NCI-H1436 (cell line): ENCODE results near the gene RSPH6A.

ENCODE experiments used
- DNase-seq: peaks from one replicate; lab custom pipeline; 2025; lab: John Stamatoyannopoulos, UW

Gene RSPH6A

DNA sequence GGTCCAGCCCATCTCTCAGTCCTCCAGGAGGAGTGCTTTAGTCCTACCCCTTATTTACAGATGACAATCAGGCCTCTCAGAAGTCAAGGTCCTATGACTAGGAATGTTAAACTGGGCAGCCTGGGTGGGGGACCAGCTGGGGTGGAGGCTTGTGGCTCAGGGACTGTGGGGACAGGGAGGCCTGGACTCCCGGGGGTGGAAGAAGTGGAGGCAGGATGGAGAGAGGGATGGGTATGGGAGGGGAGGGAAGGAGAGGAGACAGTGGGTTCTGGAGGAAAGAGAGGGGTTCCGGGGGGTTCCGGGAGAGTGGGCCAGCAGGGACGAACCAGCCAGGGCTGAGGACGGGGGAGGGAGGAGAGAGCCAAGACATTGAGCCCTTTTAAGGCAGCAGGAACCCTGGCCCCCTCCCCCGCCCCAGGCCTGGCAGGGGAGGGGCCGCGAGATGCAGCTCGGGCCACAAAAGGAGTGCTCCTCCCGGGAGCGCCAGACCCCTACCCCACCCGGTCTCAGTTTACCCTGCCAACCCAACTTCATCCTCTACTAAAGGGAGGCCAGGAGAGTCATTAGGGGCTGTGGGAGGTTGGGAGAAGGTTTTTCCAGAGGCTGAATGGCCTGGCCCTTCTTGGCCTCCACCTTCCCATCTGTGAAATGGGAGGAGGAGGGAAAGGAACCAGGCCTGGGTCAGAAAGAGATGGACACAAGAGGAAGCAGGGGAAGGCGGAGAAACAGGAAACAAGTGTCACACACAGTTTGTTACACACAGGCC, 34.5 kb downstream of the RSPH6A start:
- DNase-seq, result no peak

DNA sequence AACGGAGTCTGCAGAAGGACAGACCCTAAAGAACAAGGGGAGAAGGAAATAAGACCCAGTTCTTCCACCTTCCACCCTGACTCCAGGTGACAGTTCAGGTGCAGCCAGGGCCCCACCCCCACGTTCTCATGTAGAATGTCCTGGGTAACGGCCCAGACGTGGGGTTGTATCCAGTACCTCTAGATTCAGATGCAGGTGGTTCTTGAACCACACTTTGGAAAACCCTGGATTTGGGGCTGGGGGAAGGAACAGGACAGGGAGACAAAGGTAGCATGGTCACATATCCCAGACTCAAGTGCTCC, 35.0 kb downstream of the RSPH6A start:
- no peak for DNase-seq

DNA sequence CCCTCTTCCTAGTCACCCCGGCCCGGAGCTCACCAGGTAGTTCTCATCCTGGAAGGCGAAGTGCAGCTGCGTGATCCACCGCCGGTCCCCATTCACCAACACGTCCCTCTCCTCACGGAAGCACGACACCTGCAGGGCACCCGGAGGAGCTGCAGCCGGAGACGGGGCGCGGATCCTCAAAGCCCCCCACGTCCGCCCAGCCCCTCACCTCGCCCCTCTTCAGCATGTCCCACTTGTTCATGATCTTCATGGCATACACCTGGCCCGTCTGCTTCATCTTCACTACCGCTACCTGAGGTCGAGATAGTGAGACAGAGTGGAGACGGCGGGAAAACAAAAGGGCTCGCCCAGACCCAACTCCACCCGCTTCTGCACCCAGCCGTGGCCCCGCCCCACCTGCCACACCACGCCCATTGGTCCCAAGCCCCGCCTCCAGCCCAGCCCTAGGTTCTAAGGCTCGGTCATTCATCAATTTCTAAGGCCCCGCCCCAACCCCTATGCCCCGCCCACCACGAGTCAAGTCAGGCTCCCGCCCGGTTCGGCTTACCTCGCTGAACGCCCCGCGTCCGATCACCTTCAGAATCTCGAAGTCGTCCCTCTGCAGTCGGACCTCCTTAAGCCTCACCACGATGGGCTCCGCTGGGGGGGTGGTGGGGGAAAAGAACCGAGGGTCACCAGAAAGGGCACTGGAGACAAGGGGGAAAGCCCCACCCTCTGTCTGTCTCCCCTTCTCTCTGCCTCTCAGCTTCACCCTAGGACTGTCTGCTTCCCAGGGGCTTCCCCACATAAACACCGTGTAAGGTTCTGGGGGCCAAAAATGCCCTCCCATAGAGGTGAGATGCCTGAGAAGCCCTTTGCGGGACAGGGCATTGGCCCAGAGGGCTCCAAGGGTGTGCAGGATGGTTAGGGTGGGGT, 35.6 kb downstream of the RSPH6A start:
- DNase-seq, result peak; percentile 91

DNA sequence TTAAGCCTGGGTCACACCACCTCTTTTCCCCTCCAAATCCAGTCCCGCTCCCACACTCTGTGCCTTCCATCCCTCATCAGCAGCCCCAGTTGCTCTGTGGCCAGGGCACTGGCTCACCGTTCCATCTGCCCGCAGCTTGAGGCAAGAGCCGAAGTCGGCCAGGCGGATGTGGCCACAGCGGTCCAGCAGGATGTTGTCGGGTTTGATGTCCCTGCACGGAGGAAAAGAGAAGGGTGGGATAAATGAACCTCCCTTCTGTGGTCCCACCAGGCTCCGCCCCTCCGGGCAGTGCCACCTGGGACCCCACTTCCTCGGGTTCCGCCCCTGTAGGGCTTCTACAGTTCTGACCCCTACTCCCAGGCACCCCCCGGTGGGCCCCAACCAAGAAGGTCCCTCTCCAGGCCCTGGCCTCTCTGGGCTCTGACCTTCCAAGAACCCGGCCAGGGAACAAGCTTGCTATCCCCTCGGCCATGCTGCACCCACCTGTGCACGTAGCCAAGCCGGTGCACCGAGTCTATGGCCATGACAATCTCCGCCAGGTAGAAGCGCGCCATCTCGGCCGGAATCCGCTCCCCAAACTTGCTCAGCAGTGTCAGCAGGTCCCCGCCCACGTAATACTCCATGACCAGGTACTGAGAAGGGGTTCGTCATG, 37.0 kb downstream of the RSPH6A start:
- DNase-seq, result no peak

DNA sequence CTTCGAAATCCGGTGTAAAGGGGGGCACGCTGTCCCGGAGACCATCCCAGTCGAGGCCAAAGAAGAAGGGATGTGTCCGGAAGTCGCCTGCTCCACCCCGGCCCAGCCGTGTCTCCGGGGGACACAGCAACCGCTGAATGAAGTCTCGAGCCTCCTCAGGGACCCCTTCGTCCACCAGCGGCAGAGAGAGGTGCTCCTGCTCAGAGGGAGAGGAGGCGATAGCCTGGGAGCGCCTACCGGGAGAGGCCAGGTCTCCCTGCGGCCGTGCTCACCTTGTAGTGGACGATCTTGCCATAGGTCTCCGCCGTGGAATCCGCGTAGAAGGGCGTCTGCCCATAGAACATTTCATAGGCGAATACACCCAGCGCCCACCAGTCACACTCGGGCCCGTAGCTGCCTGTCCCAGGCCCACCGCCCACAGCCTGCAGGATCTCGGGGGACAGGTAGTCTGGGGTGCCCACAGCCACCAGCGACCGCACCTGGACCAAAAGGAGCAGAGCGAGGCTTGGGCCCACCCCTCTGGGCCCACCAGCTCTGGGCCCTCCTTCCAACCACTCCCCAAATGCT, 37.6 kb downstream of the RSPH6A start:
- no peak for DNase-seq

DNA sequence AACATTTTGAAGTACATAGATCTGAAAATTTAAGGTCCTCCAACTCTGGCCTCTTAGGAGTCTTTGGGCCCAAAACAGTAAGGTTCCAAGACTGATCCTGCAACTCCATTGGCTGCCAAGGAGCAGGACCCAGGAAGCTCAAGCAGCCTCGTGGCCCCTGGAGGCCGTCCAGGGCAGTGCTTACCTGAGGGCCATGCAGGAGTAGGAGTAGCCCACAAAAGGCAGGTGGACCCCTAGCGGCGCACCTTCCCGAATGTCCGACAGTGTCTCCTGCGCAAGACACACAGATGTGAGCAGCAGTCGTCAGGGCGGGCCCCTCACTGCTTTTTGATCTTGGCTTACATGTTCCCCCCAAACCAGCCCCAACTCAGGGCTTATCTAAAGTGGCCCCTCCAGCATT, 40.3 kb downstream of the RSPH6A start:
- DNase-seq, result no peak

DNA sequence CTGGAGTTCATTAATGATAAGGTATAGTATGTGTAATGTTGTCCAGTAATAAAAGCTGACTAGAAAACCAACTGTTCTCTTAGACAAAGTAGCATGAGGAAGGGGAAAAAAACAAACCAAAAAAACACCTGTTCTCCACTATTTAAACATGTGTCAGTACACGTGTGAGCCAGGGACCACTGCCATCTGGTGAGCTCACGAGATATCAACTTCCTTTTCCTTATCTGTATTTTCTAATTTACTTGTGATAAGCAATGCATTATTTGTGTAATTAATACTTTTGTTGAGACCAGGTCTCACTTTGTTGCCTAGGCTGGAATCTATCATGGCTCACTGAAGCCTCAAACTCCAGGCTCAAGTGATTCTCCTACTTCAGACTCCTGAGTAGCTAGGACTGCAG, 41.7 kb downstream of the RSPH6A start:
- no peak for DNase-seq

DNA sequence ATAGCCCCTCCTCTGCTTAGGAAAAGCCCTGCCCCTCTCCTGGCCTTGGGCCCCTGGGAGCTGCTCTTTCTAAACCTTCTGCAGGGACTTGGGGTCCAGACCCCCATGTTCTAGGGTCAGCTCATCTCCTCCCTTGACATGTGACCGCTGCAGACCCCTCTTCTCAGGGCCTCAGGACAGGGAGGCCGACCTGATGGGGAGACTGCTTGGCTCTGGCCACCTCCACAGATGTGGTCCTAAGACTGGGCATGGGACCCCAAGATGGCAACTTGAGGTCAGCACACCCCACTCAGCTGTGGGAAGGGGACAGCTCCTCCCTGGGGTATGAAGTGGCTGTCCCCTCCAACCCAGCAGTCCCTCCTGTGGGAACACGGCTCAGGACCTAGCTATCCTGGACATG, 42.2 kb downstream of the RSPH6A start:
- DNase-seq, result no peak

DNA sequence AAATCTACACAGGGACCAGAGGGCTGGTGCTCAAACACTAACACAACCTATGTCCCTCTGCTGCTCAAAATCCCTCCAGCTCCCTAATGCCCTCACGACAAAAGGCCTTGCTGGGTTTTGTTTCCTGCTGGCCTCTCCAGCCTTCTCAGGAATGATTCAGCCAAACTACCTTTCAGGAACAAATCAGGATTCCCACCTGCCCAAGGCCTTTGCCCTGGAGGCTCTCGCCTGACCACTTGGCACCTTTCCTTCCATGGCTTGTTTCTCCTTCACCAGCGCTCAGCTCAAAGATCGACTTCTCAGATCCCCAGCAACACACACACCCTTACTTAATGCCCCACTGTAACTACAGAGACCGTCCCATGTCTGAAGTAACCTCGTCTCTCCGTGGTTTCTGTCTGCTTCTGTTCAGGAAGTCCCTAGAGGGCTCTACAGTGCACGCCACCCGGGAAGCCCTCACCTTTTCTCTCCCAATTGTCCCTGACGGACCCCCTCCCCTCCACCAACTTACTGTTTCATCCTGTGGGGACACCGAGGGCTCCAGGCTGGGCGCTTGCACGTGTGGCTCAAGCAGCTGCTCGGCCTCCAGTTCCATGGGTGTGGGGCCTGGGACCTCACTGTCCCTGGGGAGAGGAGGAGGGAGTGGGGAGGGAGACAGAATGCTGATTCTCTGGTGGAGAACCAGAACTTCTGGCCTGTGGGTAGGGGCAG, 42.8 kb downstream of the RSPH6A start:
- DNase-seq, result no peak

DNA sequence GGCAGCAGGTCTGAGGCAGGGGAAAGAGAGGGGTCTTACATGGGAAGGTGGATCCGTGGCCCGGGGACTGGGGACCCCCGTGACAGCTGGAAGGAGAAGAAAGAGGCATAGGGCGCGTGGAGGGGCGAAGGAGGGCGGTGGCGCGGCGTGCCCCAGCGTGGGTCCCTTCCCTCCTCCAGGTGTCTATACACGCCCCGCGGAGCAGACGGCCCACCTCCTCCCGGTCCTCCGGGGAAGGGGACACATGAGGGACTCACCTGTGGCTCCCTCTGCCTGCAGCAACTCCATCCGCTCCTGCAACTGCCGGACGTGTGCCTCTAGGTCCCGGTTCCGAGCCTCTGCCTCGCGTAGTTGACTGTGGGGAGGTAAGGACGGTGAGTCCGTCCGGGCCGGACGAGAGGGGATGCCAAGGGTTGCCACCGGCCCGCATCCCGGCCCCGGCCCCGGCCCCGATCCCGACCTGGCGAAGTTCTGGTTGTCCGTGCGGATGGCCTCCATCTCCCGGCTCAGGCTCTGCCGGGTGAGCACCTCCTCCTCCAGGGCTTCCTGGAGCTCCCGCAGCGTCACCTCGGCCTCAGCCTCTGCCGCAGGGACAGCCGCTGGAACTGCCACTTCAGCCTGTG, 43.7 kb downstream of the RSPH6A start:
- no peak for DNase-seq

DNA sequence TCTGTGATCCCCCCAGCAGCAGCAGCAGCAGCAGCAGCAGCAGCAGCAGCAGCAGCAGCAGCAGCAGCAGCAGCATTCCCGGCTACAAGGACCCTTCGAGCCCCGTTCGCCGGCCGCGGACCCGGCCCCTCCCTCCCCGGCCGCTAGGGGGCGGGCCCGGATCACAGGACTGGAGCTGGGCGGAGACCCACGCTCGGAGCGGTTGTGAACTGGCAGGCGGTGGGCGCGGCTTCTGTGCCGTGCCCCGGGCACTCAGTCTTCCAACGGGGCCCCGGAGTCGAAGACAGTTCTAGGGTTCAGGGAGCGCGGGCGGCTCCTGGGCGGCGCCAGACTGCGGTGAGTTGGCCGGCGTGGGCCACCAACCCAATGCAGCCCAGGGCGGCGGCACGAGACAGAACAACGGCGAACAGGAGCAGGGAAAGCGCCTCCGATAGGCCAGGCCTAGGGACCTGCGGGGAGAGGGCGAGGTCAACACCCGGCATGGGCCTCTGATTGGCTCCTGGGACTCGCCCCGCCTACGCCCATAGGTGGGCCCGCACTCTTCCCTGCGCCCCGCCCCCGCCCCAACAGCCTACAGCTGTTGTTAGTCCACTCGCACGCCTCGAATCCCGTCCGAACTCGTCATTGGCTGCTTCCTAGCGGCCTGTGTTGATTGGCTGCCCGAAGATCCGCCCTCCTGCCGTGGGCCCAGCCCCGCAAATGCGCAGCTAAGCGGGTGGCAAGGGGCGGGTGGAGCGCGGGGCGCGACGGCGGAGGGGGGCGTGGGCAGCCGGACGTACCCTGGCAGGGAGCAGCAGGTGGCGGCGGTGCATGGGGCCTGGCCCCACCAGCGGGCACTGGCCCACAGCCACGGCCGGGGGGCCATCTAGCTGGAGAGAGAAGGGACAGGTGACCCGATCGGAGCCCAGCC, 44.7 kb downstream of the RSPH6A start:
- DNase-seq, result peak; percentile 98

DNA sequence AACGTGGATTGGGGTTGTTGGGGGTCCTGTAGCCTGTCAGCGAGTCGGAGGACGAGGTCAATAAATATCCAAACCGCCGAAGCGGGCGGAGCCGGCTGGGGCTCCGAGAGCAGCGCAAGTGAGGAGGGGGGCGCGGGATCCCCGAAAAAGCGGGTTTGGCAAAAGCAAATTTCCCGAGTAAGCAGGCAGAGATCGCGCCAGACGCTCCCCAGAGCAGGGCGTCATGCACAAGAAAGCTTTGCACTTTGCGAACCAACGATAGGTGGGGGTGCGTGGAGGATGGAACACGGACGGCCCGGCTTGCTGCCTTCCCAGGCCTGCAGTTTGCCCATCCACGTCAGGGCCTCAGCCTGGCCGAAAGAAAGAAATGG, 45.3 kb downstream of the RSPH6A start:
- DNase-seq, result no peak

DNA sequence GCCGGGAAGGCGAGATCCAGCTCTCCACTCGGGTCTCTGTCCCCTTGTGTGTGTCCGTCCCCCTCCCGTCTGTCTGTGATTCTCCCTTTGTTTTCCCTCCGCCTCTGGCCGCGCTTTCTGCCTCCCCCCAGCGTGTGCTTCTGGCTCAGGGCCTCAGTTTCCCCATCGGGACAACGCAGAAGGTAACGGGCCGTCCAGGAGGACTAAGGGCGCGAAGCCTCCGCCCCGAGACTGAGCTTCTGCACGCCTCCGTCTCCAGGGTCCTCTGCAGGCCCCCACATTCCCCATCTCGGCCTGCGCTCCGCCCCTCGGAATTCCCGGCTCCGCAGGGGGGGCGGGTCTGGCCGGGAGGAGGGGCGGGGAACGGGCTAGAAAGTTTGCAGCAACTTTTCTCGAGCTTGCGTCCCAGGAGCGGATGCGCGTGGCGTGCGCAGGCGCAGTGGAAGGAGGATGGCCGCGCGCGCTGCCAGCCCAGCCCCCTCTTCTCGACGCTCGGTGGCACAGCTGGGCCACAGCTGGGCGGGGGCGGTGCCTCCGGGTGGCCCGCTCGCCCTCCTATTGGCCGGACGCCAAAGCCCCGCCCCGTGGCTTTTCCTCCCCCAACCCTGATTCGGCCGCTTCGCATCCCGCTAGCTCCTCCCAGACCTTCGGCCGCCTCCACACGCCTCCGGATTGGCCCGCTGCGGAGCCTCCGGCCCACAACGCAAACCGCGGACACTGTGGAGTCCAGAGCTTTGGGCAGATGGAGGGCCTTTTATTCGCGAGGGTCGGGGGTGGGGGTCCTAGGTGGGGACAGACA, 45.9 kb downstream of the RSPH6A start, which contains the start of gene SIX5:
Gene SIX5 (minus strand): TSS at position 269 of the 799 bp plus-strand sequence. CDS start 408 bp downstream, outside the sequence.
- peak; percentile 90 for DNase-seq

DNA sequence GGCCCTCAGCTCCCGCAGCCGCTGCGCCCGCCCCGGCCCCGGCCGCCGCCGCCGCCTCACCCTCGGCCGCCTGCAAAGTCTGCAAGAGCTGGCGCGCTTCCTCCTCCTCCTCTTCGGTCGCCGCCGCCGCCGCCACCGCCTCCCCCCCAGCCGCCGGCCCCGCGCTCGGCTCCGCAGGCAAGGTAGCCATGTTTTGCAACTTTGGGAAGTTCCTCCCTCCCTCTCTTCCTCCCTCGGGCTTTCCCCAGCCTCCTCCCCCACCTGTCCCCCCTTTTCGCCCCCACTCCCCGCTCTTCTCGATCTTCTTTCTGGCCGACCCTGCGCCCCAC, 46.5 kb downstream of the RSPH6A start:
- DNase-seq, result no peak

DNA sequence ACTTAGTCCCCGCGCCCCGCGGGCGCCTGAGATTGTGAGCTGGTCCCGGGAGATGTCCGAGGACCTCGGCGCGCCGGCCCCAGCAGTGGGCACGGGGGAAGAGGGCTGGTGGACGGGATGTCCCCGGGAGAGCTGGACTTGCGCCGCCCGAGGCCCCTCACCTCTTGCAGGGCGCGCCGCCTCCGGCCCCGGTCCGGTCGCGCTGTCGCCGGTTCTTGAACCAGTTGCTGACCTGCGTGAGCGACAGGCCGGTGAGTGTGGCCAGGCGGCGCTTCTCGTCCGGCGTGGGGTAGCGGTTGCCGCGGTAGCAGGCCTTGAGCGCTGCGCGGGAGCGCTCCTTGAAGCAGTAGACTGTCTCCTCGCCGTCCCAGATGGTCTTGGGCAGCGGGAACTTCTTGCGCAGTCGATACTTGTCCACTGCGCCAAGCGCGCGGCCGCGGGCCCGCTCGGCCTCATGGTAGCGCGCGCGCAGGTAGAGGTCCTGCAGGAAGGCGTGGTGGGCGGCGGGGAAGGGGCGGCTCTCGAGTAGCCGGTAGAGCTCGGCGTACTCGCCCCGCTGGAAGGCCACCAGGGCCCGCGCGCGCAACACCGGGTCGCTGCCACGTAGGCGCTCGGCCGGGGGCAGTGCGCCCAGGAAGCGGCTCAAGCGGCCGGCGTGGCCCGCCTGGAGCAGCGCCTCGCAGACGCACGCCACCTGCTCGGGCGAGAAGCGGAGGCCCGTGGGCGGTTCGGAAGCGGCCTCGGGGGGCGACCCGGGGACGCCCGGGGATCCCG, 47.0 kb downstream of the RSPH6A start:
- no peak for DNase-seq

DNA sequence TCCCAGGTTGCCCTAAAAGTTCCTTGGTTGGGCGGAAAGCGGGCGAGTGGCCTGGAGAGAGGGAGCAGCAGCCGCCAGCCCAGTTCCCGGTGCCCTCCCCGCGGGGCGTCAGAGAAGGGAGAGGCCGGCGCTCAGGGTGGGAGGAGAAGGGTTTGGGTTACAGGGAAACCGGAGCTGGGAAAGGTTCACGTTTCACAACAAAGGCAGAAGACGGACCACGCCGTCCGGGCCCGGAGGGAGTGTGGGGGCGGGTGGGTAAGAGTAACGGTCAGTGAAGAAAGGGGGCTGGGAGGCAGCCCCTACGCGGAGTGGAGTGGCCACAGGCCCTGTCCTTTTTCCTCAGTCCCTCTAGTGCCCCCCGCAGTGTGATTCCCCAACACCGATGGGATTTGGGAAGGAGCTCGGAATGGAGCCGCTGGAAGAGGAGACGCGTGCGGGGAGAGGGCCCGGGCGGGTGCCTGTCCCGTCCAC, 47.7 kb downstream of the RSPH6A start:
- DNase-seq, result no peak

DNA sequence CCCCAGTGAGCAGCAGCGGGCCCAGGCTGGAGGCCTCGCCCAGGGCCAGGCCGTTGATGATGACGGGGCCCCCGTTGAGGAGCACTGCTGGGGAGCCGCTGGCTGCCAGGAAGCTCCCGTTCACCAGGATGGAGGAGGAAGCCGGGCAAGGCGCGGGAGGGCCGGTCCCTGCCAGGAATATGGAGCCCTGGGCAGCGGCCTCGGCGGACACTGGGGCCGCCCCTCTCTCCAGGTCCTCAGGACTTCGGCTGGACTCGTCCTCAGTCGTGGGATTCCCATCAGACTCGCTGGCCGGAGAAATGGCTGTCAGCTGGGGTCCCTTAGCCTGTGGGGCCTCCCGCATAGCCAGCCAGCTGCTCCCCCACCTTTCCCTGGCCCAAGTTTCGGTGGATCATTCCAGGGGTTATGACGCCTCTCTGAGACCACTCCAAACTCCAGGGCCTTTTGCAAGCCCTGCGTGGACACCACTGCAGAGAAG, 48.2 kb downstream of the RSPH6A start:
- no peak for DNase-seq

DNA sequence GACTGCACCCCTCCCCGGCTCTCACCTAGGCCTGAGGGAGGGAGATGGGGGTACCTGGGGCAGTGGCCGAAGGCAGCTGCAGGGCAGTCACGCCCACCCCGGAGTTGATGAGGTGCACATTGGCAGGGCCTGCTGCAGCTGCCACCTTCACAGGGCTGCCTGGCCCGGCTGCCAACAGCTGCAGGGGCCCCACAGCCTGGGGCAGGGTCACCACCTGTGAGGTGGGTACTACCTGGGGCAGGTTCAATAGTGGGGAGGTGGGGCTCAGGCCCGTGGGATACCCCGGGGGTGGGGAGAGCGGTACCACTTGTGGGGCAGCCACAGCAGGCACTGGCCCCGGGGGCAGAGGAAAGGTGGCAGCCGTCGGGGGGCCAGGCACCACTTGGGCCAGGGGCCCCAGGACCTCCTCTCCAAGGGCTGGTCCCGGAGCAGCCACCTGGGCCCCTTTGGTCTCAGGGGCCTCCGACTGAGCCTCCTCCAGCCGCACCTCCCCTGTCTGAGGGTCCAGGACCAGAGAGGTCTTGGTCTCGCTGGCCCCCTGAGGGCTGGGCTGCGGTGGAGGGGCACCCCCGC, 48.7 kb downstream of the RSPH6A start:
- DNase-seq, result no peak
